ENCODE measurements around the gene SPATA16. TPM values are rescaled to one million over a fixed set of nuclear protein-coding genes. Genes with fewer than 3 reads are reported as not detected.

Gene SPATA16
- total RNA-seq: not detected

GRCh38 chr3:173140986-173141385 lies at the start of gene SPATA16:
SPATA16 (minus strand) TSS chr3:173141235; CDS start chr3:173117731, 23,504 bp downstream.

All from camera-type eye (tissue), 1 donor.